SK-N-SH (cell line): ENCODE measurements around the gene NFXL1.

Source experiments
- ELF1 ChIP-seq: IDR thresholded peaks from 2 replicates; pipeline ENCODE4 v1.4.0; 2012
- GABPA ChIP-seq: IDR thresholded peaks from 2 replicates; pipeline ENCODE4 v1.4.0; 2012; ENCODE audit warnings: low read depth, mild to moderate bottlenecking
- MXI1 ChIP-seq: IDR thresholded peaks from 2 replicates; pipeline ENCODE4 v1.6.1; 2012; ENCODE audit warnings: mild to moderate bottlenecking, low read depth, low read length, improper control_type of control experiment
- NRF1 ChIP-seq: IDR thresholded peaks from 2 replicates; pipeline ENCODE4 v1.6.1; 2012; ENCODE audit warnings: low read depth, mild to moderate bottlenecking, low read length
- RFX5 ChIP-seq: IDR thresholded peaks from 2 replicates; pipeline ENCODE4 v1.6.1; 2012; ENCODE audit warnings: mild to moderate bottlenecking, improper control_type of control experiment, low read length
- TAF1 ChIP-seq: IDR thresholded peaks from 2 replicates; pipeline ENCODE4 v1.6.1; 2012; ENCODE audit warnings: low read depth, mild to moderate bottlenecking, low read length, moderate library complexity, borderline replicate concordance
- YY1 ChIP-seq: IDR thresholded peaks from 2 replicates; pipeline ENCODE4 v1.4.0; 2012; ENCODE audit warnings: low read depth, mild to moderate bottlenecking
- TF ChIP-seq, protein P1 (sequence below): fragments of 200-600 bp; sonication (generic); IDR thresholded peaks from 2 replicates; pipeline ENCODE4 v1.6.1; 2017; ENCODE audit warnings: antibody characterized with exemption, mild to moderate bottlenecking, moderate library complexity
- TF ChIP-seq, protein P2 (sequence below): IDR thresholded peaks from 2 replicates; pipeline ENCODE4 v1.4.0; 2012; ENCODE audit warnings: low read depth, borderline replicate concordance

DNA sequence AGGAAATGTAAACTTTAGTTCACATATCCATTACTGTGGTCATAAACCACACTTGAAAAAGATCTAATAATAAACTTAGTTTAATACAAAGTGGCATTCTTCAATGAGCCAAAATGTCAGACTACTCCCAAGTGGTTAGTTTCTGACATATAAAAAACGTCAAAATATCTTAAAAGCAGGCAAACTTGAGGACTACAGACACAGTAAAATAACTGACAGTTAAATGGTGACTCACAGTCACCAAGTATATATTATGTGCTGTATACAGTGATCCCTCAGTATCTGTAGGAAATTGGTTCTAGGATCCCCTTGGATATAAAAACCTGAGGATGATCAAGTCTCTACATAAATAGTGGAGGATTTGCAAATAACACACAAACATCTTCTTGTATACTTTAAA, 64.9 kb downstream of the NFXL1 start:
- TF ChIP-seq NRF1: no peak
- no peak for TF ChIP-seq GABPA
- no peak for TF ChIP-seq MXI1
- TF ChIP-seq, protein P1, sequence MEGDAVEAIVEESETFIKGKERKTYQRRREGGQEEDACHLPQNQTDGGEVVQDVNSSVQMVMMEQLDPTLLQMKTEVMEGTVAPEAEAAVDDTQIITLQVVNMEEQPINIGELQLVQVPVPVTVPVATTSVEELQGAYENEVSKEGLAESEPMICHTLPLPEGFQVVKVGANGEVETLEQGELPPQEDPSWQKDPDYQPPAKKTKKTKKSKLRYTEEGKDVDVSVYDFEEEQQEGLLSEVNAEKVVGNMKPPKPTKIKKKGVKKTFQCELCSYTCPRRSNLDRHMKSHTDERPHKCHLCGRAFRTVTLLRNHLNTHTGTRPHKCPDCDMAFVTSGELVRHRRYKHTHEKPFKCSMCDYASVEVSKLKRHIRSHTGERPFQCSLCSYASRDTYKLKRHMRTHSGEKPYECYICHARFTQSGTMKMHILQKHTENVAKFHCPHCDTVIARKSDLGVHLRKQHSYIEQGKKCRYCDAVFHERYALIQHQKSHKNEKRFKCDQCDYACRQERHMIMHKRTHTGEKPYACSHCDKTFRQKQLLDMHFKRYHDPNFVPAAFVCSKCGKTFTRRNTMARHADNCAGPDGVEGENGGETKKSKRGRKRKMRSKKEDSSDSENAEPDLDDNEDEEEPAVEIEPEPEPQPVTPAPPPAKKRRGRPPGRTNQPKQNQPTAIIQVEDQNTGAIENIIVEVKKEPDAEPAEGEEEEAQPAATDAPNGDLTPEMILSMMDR: no peak
- TF ChIP-seq, protein P2, sequence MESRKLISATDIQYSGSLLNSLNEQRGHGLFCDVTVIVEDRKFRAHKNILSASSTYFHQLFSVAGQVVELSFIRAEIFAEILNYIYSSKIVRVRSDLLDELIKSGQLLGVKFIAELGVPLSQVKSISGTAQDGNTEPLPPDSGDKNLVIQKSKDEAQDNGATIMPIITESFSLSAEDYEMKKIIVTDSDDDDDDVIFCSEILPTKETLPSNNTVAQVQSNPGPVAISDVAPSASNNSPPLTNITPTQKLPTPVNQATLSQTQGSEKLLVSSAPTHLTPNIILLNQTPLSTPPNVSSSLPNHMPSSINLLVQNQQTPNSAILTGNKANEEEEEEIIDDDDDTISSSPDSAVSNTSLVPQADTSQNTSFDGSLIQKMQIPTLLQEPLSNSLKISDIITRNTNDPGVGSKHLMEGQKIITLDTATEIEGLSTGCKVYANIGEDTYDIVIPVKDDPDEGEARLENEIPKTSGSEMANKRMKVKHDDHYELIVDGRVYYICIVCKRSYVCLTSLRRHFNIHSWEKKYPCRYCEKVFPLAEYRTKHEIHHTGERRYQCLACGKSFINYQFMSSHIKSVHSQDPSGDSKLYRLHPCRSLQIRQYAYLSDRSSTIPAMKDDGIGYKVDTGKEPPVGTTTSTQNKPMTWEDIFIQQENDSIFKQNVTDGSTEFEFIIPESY: no peak
- TF ChIP-seq RFX5: no peak
- TF ChIP-seq YY1: no peak
- no peak for TF ChIP-seq TAF1
- TF ChIP-seq ELF1: no peak
